Measurements from ENCODE around the gene TMEM54.
A peak's percentile ranks its signal among the peaks of the same experiment; 100 is the strongest.

Gene TMEM54

GRCh38 chr1:32903991-32904785, 3.0 kb upstream of the TMEM54 start:
- H3K27me3 Mint-ChIP-seq: peaks cover 45% of the 10 kb centered on the region
- H3K9me3 Mint-ChIP-seq: no peaks in the 10 kb centered on the region
- H3K4me3 Mint-ChIP-seq: no peak overlapping the region
- DNase-seq (no peak), ATAC-seq (no peak)
- H3K4me1 Mint-ChIP-seq: peaks cover 12% of the 10 kb centered on the region
- H3K27ac Mint-ChIP-seq: no peak overlapping the region

GRCh38 chr1:32902535-32902920, 1.3 kb upstream of the TMEM54 start:
- no peaks in the 10 kb centered on the region for H3K9me3 Mint-ChIP-seq
- H3K27ac Mint-ChIP-seq: no peak overlapping the region
- ATAC-seq (no peak), DNase-seq (no peak)
- peaks cover 12% of the 10 kb centered on the region for H3K4me1 Mint-ChIP-seq
- H3K4me3 Mint-ChIP-seq: peak overlapping the region in 1 of 2 donors; percentile 41
- H3K27me3 Mint-ChIP-seq: peaks cover 61% of the 10 kb centered on the region

- DNase-seq (no peak), ATAC-seq (no peak)
- Mint-ChIP-seq H3K27me3 (peaks cover 67% of the 10 kb centered on the region), H3K4me1 (peaks cover 12% of the 10 kb centered on the region), H3K27ac (peak overlapping the region in 1 of 2 donors; percentile 52), H3K4me3 (peak overlapping the region; percentile 76 to 80), H3K9me3 (no peaks in the 10 kb centered on the region)
Measured at GRCh38 chr1:32901823-32902534, 790 bp upstream of the TMEM54 start.

GRCh38 chr1:32900371-32900955, 726 bp downstream of the TMEM54 start:
- H3K9me3 Mint-ChIP-seq: no peaks in the 10 kb centered on the region
- H3K4me3 Mint-ChIP-seq: peak overlapping the region; percentile 64 to 75
- peak overlapping the region in 1 of 2 donors; percentile 36 for H3K27ac Mint-ChIP-seq
- ATAC-seq: no peak
- H3K27me3 Mint-ChIP-seq: peaks cover 82% of the 10 kb centered on the region
- peaks cover 12% of the 10 kb centered on the region for H3K4me1 Mint-ChIP-seq
- DNase-seq: no peak

- no peak for DNase-seq
- H3K9me3 Mint-ChIP-seq: no peaks in the 10 kb centered on the region
- no peak for ATAC-seq
- H3K27me3 Mint-ChIP-seq: peaks cover 89% of the 10 kb centered on the region
- H3K27ac Mint-ChIP-seq: no peak overlapping the region
- no peak overlapping the region for H3K4me3 Mint-ChIP-seq
- peaks cover 12% of the 10 kb centered on the region for H3K4me1 Mint-ChIP-seq
Measured at GRCh38 chr1:32899586-32900296, 1.4 kb downstream of the TMEM54 start.

GRCh38 chr1:32898958-32899357, 2.2 kb downstream of the TMEM54 start:
- H3K4me3 Mint-ChIP-seq: no peak overlapping the region

GRCh38 chr1:32898056-32898455, 3.1 kb downstream of the TMEM54 start:
- ATAC-seq: no peak
- Mint-ChIP-seq H3K4me1 (peaks cover 21% of the 10 kb centered on the region), H3K9me3 (no peaks in the 10 kb centered on the region), H3K27ac (no peak overlapping the region), H3K4me3 (no peak overlapping the region), H3K27me3 (peaks cover 98% of the 10 kb centered on the region)
- DNase-seq: no peak

More at GRCh38 chr1:32898958-32899357, 2.2 kb downstream of the TMEM54 start:
- H3K27ac Mint-ChIP-seq: no peak overlapping the region
- DNase-seq: no peak
- no peak for ATAC-seq
- H3K27me3 Mint-ChIP-seq: peaks cover 95% of the 10 kb centered on the region
- H3K4me1 Mint-ChIP-seq: peaks cover 12% of the 10 kb centered on the region
- no peaks in the 10 kb centered on the region for H3K9me3 Mint-ChIP-seq

GRCh38 chr1:32897082-32898049, 3.8 kb downstream of the TMEM54 start:
- ATAC-seq (no peak), DNase-seq (no peak)
- Mint-ChIP-seq H3K9me3 (no peaks in the 10 kb centered on the region), H3K4me1 (peaks cover 27% of the 10 kb centered on the region), H3K27ac (no peak overlapping the region), H3K4me3 (no peak overlapping the region), H3K27me3 (peaks cover 98% of the 10 kb centered on the region)

- Mint-ChIP-seq H3K4me1 (peaks cover 29% of the 10 kb centered on the region), H3K9me3 (no peaks in the 10 kb centered on the region), H3K27me3 (peaks cover 98% of the 10 kb centered on the region), H3K4me3 (no peak overlapping the region), H3K27ac (no peak overlapping the region)
- DNase-seq (no peak), ATAC-seq (no peak)
Measured at GRCh38 chr1:32896451-32896850, 4.7 kb downstream of the TMEM54 start.

- ATAC-seq: no peak
- Mint-ChIP-seq H3K4me1 (peaks cover 24% of the 10 kb centered on the region), H3K4me3 (no peak overlapping the region), H3K9me3 (no peaks in the 10 kb centered on the region), H3K27me3 (peaks cover 98% of the 10 kb centered on the region), H3K27ac (no peak overlapping the region)
- DNase-seq: no peak
Measured at GRCh38 chr1:32895325-32896215, 5.6 kb downstream of the TMEM54 start.

- H3K4me3 Mint-ChIP-seq: no peak overlapping the region
- H3K9me3 Mint-ChIP-seq: no peaks in the 10 kb centered on the region
- no peak for ATAC-seq
- DNase-seq: no peak
- no peak overlapping the region for H3K27ac Mint-ChIP-seq
- peaks cover 98% of the 10 kb centered on the region for H3K27me3 Mint-ChIP-seq
- peaks cover 21% of the 10 kb centered on the region for H3K4me1 Mint-ChIP-seq
Measured at GRCh38 chr1:32894681-32895080, 6.5 kb downstream of the TMEM54 start.

- Mint-ChIP-seq H3K4me1 (peaks cover 21% of the 10 kb centered on the region), H3K27ac (no peak overlapping the region), H3K4me3 (peak overlapping the region; percentile 72 to 81), H3K27me3 (peaks cover 98% of the 10 kb centered on the region), H3K9me3 (no peaks in the 10 kb centered on the region)
- ATAC-seq (no peak), DNase-seq (no peak)
Measured at GRCh38 chr1:32894019-32894600, 7.1 kb downstream of the TMEM54 start.

GRCh38 chr1:32893198-32894018, 7.8 kb downstream of the TMEM54 start:
- H3K4me3 Mint-ChIP-seq: peak overlapping the region; percentile 72 to 81
- DNase-seq (no peak), ATAC-seq (peak; percentile 21)
- no peak overlapping the region for H3K27ac Mint-ChIP-seq
- peaks cover 98% of the 10 kb centered on the region for H3K27me3 Mint-ChIP-seq
- peaks cover 21% of the 10 kb centered on the region for H3K4me1 Mint-ChIP-seq
- H3K9me3 Mint-ChIP-seq: no peaks in the 10 kb centered on the region
